Activated T-cell treated with anti-CD3 and anti-CD28 coated beads for 48 hours (primary cell): ENCODE data around the gene MICU2.
"Not testable (repeated sequence)": the region's sequence is repeated elsewhere in the genome, so short reads cannot be mapped to it uniquely, and the experiment has no call there.

Experiments
- DNase-seq: peaks from one replicate; pipeline ENCODE4 v3.0.0-alpha.2; 2020; ENCODE audit warnings: low read depth

The MICU2 gene

DNA sequence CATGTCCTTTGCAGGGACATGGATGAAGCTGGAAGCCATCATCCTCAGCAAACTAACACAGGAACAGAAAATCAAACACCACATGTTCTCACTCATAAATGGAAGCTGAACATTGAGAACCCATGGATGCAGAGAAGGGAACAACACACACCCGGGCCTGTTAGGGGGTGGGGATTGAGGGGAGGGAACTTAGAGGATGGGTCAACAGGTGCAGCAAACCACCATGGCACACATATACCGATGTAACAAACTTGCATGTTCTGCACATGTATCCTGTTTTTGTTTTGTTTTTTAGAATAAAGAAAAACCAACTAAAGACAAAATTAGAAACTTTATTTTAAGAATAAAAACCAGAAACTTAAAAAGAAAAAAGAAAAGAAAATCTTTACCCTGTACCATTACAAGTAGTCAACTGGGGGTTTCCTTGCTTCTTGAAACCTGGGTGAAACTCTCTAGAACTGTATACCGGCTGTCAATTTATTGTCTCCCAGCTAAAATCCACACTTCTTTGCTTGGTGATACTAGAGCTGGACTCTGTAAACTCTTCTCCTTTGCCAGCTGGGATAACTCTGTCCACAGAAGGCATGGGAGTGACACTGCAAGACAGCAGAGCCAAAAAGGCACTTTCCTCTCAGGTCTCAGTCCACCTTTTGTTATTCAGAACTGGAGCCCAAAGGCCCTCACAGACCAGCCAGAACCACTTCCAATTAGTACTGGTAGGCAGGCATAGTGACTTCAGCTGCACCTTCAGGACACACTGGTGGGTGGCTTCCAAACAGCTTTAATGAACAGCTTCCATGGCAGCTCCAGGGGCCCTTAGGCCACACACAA, 9.0 kb downstream of the MICU2 start:
- no peak for DNase-seq

DNA sequence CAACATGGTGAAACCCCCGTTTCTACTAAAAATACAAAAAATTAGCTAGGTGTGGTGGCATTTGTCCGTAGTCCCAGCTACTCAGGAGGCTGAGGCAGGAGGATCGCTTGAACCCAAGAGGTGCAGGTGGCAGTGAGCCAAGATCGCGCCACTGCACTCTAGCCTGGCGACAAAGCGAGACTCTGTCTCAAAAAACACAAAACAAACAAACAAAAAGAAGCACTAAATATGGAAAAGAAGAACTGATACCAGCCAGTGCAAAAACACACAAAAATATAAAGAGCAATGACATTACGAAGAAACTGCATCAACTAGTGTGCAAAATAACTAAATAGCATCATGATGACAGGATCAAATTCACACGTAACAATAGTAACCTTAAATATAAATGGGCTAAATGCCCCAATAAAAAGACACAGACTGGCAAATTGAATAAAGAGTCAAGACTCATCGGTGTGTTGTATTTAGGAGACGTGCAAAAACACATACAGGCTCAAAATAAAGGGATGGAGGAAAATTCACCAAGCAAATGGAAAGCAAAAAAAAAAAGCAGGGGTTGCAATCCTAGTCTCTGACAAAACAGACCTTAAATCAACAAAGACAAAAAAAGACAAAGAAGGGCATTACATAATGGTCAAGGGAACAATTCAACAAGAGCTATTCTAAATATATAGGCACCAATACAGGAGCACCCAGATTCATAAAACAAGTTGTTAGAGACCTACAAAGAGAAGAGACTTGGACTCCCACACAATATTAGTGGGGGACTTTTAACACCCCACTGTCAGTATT, 13.1 kb downstream of the MICU2 start:
- DNase-seq = not testable (repeated sequence)

DNA sequence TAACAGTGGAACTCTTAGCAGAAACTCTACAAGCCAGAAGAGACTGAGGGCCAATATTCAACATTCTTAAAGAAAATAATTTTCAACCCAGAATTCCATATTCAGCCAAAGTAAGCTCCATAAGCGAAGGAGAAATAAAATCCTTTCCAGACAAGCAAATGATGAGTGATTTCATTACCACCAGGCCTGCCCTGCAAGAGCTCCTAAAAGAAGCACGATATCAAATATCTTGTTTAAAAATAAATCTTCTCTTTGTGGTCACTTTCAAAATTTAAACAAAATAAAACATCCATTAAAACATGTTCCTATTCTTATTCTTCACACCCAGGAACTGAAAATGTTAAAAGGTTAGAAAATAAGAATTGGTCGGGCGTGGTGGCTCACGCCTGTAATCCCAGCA, 13.7 kb downstream of the MICU2 start:
- no peak for DNase-seq

DNA sequence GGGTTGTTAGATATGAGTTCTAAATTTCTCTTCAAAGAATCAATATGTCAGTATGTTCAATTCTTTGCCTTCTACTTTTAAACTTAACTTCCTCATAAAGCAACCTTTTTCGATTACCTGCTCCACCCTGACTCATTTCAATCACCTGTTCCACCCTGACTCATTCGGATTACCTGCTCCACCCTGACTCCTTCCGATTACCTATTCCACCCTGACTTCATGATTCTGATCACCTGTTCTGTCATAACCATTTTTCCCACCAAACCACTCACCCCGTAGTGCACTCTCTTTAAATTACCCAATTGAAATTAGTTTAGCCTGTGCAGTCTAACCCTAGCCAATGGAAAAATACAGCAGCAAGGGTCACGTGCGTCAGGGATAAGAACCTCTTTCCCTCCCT, 14.5 kb downstream of the MICU2 start:
- DNase-seq = not testable (repeated sequence)

DNA sequence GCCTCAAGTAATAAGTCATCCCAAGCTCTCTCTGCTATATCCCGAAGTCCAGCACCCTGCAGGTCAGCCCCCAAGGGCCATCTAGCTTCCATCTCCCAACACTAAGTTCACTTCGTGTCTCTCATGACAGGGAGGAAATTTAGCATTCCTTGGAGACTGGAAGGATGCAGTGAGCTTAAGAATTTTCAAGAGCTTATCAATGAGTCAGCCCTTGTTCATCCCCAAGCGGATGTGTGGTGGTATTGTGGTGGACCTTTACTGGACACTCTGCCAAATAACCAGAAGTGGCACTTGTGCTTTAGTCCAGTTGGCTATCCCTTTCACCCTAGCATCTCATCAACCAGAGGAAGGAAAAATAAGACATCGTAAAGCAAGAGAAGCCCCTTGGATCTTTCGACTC, 15.6 kb downstream of the MICU2 start:
- DNase-seq = not testable (repeated sequence)

DNA sequence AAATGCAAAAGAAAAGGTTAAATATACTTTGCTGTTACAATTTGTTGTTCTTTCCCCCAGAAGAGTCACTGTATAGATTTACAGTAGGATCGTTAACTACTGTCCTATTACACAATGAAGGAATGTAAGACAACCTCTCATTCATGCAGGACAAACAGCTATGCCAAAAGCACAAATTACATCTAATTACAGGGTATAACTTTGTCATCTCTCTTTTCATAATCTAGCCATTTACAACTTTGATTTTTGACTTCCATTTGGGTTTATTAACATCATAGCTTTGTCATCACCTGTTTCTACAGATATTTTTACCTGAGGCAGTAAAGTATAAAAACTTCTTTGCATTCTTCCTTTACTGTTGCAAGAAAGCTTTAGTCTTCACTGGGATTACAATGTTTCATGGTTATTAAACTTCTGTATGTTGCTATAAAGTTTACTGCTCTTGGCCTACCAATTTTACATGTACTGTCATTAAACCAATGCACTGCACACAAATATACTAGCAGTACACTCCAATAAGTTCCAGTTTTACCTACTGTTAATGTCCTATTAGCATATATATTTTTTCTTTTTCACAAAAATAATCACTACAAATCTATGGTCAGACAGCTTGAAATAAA, 18.9 kb downstream of the MICU2 start:
- no peak for DNase-seq

DNA sequence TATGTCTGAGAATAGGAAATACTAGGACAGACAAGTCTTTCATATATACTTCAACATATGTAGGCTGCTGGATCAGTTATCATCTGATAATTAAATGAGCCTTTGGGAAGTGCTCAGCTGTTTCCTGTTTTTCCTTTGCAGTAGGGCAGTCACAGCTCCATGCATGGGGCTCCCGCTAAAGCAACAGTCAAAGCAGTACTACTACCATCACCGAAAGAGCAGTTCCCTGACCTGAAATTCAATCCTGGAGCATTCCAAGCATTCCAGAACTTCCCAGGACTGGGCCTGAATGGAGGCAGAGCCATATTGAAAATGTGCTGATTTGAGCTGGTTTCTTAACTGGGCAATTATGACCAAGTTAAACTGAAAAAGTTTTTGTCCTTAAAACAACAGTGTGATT, 20.5 kb downstream of the MICU2 start:
- no peak for DNase-seq

DNA sequence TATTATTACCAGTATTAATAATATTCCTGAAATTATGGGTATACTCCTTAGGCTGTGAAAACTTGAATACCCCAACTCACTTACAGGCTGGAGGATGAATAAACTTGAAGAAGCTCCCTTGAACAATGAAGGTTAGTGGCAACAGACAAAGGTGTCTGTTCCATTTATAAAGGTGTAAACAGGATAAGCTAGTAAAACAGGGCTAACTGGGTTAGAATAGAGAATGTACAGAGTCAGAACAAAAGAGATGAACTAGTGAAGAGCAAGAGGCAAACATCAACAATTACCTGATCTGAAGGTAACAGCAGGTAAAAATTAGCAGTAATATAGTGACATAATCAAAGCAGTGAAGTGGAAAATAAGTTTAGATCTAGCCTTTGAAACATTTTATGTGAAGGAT, 23.2 kb downstream of the MICU2 start:
- DNase-seq = no peak

DNA sequence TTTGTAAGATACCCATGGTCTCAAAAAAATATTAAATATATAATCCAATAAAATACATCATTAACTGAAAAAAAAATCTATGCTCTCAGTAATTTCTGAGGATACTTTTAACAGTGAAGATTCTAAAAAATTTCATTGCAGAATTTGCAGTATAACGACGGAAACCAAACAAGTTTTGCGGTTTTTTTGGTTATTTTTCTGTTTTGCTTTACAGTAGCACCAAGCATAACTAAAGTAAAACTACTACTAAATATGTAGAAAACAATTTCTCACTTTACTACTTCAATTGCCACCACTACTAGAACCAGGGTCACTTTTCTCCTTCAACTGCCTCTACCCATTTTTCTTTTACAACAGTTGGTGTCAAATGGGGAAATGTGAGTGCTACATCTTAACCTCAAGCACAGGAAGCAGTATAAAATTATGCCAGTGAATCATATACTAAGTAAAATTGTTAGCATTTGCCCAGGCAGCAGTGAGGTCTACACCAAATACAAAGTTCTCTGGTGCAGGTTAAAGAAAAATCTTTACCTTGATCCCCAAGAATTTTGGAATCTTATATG, 24.1 kb downstream of the MICU2 start:
- no peak for DNase-seq

DNA sequence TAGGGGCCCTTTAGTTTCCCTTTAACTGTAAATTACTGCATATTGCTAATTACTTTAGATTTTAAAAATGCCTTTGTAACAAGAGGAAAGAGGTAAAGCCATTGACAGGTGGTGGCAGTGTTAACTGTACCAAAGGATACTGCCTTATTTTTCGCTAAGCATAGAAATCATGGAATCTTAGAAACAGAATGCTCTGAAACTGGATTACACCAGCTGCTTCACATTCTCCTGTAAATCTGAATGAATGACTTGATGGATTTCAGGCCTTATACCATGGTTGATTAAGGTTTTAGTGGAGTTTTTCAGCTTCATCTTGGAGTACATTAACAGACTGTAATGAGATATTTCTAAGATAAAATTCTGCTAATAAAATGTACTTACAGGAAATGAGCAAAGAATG, 25.2 kb downstream of the MICU2 start:
- no peak for DNase-seq

DNA sequence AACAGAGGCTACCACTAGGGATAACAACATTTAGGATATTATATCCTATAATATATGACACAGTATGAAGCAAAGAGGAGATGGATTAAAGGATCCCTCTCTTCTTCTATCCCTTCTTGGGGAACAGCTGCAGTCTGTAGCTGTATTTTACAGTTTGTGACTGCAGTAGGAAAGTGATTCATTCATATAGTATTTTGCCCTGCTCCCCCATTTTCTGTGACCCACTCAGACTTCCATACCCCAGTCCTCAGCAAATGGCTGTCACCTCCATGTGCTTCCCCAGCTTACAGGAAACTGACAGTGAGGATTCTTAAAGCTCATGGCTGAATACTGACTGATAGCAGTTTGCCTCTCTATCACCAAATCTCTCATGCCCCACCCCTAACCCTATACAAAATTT, 27.5 kb downstream of the MICU2 start:
- DNase-seq = no peak

DNA sequence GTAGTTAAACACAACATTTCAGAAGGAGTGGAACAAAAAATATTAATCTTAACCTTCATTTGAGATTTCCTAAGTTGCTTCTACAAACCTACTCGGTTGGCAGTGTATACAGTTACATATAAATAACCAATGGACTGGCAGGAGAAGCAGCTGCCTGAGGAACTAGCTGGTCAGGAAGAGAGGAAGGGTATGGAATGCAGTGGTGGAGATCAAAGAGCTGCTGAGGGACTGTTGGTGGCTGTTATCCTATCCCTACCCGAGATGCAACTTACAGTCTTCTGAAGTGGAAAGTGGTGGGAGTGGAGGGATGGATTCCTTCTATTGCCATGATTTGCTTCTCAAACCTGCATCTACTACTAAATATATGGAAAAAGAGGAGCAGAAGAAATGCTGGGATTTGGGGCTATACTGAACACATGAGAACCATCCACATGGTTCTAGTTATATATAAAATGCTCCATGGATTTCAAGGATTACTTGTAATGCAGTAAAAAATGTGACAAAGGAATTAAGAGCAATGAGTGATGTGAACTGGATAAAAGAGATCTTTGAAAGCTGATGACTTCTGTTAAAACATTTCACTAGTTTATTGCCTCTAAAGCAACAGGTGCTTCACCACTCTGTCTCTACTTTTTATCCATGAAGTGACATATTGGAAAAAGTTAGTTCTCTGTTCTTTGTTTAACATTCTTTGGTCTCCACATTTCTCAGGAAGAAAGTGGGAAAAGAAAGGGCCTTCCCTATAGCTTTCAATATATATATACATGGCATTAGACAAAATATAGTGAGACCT, 29.9 kb downstream of the MICU2 start:
- DNase-seq = no peak

DNA sequence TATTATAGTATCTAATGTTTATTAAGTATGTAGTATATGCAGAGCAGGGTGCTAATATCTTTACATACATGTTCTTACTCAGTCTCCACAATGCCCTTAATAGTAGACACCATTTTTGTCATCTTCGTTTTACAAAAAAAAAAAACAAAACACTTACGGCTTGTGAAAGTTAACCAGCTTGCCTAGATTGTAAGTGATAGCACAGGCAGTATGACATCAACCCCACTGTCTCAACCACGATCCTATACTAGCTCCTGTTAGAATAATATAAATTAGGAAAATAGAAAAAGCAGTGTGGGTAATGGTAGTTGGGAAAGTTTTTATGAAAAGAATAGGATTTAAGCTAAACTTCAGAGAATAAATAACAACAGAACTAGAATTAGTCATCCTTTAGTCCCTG, 34.3 kb downstream of the MICU2 start:
- no peak for DNase-seq

DNA sequence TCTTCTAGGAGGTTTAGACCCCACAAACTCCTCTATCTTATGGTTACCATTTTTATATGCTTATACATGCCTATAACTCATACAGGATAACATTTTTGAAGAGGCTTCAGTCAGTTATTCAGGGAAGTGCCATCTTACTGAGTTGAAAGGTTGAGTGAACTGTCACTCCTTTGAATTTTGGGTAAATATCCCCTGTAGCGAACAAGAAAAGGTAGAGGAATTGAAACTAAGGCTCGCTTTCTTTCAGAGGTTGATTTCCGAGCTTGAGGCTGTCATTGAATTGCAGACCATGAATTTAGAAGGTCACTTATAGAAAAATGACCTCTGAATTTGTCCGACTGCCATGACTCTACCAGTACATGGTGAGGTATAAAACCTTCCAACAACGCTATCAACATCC, 35.1 kb downstream of the MICU2 start:
- no peak for DNase-seq

DNA sequence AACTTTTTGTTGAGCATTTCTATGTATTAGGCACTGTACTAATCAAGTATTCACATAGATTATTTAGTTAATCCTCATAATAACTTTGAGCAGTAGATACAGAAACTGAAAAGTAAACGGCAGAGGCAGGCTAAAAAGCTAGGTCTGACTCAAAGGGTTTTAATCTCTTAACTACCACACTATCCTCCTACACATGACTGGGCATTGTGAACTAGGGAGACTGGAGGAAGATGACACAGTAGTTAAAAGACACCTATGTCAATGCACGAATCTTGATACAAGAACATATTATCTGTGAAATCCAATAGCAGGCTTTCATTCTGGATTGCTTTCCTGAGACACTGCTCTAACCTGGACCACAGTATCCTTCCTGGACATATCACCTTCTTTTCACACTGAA, 36.3 kb downstream of the MICU2 start:
- no peak for DNase-seq

DNA sequence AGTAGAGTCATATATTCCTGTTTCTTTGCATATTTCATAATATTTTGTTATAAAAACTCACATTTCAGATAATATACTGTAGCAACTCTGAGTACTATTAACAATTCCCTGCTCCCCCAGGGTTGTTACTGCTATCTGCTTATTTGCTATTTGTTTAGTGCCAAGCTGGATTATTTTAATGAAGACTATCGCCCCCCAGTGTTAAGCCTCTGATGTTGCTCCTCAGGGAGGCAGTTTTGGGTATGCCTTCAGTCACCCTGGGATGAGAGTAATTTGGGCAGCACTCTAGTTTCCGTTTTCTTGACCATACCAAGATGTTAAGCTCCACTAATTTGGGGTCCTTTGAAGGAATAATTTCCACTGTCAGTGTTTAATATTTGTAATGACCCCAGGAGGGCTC, 46.0 kb downstream of the MICU2 start:
- no peak for DNase-seq

DNA sequence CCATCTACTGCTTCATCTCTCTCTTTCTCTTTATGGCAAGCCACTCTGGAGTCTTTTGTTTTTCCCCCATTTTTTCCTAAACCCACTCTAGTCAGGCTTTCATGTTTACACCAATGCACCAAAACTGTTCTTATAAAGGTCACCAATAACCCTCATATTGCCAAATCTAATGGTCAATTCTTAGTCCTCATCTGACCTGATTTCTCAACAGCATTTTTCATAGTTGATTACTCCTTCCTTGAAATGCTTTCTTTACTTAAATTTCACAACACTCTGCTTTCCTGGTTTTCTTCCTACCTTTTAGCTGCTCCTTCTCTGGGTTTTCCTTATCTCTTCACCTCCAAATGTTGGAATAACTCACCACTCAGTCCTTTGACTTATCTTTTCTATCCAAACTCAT, 47.9 kb downstream of the MICU2 start:
- DNase-seq = no peak

DNA sequence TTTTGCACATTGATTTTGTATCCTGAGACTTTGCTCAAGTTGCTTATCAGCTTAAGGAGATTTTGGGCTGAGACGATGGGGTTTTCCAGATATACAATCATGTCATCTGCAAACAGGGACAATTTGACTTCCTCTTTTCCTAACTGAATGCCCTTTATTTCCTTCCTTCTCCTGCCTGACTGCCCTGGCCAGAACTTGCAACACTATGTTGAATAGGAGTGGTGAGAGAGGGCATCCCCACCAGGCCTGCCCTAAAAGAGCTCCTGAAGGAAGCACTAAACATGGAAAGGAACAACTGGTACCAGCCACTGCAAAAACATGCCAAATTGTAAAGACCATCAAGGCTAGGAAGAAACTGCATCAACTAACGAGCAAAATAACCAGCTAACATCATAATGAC, 50.7 kb downstream of the MICU2 start:
- not testable (repeated sequence) for DNase-seq

DNA sequence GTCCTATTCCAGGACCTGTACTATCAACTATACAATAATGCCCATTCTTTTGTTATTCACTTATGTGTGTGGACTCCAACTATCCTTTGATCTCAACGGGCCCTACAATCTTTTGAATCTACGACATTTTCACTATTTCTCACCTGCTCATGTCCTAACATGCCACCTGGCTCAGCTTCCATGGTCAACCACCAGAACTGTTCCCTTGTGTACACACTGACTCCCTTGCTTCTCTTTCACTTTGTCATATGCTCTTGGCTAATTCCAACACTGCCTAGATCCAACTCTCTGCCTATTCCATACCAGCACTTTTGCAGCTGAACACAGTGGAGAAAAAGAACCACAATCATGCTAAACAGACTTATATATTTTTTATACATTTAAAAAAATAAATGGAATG, 53.1 kb downstream of the MICU2 start:
- DNase-seq = no peak

DNA sequence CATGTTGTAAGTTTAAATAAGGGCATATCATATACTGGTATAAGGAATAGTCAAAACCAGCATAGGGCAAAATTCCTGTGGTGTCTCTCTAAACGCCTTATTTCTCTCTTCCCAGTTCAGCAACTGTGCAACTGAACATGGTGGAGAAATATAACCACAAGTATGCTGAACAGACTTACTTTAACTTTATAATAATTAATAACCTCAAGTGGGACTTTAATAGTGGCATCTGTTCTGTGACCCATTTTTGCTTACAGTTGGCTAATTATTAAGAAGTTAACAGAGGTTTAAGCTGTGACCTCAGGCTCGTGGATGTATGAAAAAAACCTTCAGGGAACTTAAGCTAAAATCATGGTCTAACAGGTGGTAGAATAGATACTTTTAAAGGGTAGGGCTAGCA, 54.3 kb downstream of the MICU2 start:
- DNase-seq = no peak

DNA sequence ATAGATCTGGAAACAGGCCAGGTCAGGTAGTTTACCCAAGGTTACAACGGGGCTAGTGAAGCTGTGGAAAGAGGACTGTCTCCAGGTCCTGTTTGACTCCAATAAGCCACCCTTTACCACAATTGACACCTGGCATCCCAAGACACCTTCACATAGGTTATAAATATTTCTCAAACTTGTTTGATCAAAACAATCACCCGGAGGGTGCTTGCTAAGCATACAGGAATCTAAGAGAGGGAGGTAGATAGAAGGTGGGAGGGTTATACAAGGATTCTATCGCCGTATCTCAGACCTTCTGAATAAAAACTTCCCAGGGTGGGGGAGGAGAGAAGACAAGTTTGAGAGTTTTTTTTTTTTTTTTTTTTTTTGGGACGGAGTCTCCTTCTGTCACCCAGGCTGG, 55.4 kb downstream of the MICU2 start:
- DNase-seq = no peak

DNA sequence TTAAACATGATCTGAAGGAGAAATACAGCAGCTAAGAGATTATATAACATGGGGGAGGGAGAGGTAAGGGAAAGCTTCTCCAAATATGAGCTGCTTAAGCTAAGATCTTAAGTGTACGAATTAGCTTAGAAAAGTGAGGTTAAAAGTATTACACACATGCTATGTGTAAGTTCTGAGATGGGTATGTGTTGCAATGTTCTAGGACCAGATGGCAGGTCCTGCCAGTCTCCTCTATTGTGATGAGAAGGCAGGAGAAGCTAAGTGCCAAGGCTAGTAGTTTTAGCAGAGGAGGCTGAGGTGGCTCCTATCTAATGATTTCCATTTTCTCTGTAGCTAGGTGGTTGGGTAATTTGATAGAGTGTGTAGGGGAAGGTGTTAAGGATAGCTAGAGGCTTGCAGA, 57.6 kb downstream of the MICU2 start:
- no peak for DNase-seq
